IMR-90 (cell line): ENCODE results near the gene CALD1. TPM values are rescaled to one million over a fixed set of nuclear protein-coding genes. Genes with fewer than 3 reads are reported as not detected.

ENCODE experiments used
- ATAC-seq: fragments of 200-7000 bp; cut with Tn5 transposase; 2 replicates; pipeline ENCODE4 v1.9.1; 2020; ENCODE audit warnings: low read depth, mild to moderate bottlenecking, moderate library complexity
- BruUV-seq: library from RNA; stranded (reverse); fragments of 400-500 nt; replicated peaks from 2 replicates; lab custom pipeline; 2021; lab: Mats Ljungman, UMichigan
- CTCF ChIA-PET: fragments of 300-600 bp; formaldehyde crosslinking; extraction: SDS; loops from one replicate; lab custom pipeline; 2021; ENCODE audit warnings: antibody characterized with exemption; lab: Yijun Ruan, JAX
- POLR2A ChIA-PET: fragments of 300-600 bp; sonication (Branson Sonifier 250); formaldehyde crosslinking; loops from one replicate; lab custom pipeline; 2022; ENCODE audit warnings: antibody characterized with exemption; ENCODE audit not compliant: unreplicated experiment; lab: Charles Lee
- DNase-seq: peaks from one replicate; pipeline ENCODE4 v3.0.0; 2013
- H2AFZ ChIP-seq: replicated peaks from 2 replicates; pipeline ENCODE3; 2013; ENCODE audit warnings: low read length, mild to moderate bottlenecking; ENCODE audit not compliant: poor library complexity
- H2AK5ac ChIP-seq: 2 replicates; pipeline ENCODE4 v1.6.1; 2013; ENCODE audit warnings: low read depth, low read length, inconsistent platforms
- H2AK9ac ChIP-seq: replicated peaks from 2 replicates; pipeline ENCODE3; 2013; ENCODE audit warnings: mild to moderate bottlenecking, low read depth, low read length, moderate library complexity; ENCODE audit not compliant: poor library complexity
- H2BK120ac ChIP-seq: 2 replicates; pipeline ENCODE4 v1.6.1; 2013; ENCODE audit warnings: low read depth, low read length, inconsistent platforms
- H2BK15ac ChIP-seq: 3 replicates; pipeline ENCODE4 v1.6.1; 2013; ENCODE audit warnings: low read depth, low read length, inconsistent platforms
- H2BK20ac ChIP-seq: 2 replicates; pipeline ENCODE4 v1.6.1; 2013; ENCODE audit warnings: low read depth, mild to moderate bottlenecking, inconsistent platforms, low read length, moderate library complexity
- H2BK5ac ChIP-seq: 2 replicates; pipeline ENCODE4 v1.6.1; 2013; ENCODE audit warnings: mild to moderate bottlenecking, low read depth, low read length, inconsistent platforms; ENCODE audit not compliant: poor library complexity, severe bottlenecking
- H3K14ac ChIP-seq: replicated peaks from 2 replicates; pipeline ENCODE4 v1.6.1; 2013; ENCODE audit warnings: low read depth, low read length, inconsistent platforms
- H3K18ac ChIP-seq: 2 replicates; pipeline ENCODE4 v1.6.1; 2013; ENCODE audit warnings: low read depth, low read length, control low read depth
- H3K23ac ChIP-seq: 2 replicates; pipeline ENCODE4 v1.6.1; 2013; ENCODE audit warnings: low read depth, low read length, inconsistent platforms
- H3K27ac ChIP-seq: 2 replicates; pipeline ENCODE4 v1.5.1; 2013; ENCODE audit warnings: mild to moderate bottlenecking, control low read depth, low read length; ENCODE audit not compliant: insufficient read depth
- H3K27me3 ChIP-seq: 2 replicates; pipeline ENCODE4 v1.6.1; 2013; ENCODE audit warnings: low read length; ENCODE audit not compliant: control insufficient read depth, insufficient read depth
- H3K36me3 ChIP-seq: 2 replicates; pipeline ENCODE4 v1.6.1; 2013; ENCODE audit warnings: low read length, mixed read lengths; ENCODE audit not compliant: control insufficient read depth, insufficient read depth
- H3K4ac ChIP-seq: 2 replicates; pipeline ENCODE4 v1.6.1; 2013; ENCODE audit warnings: low read depth, low read length, inconsistent platforms
- H3K4me1 ChIP-seq: 2 replicates; pipeline ENCODE4 v1.6.1; 2013; ENCODE audit warnings: low read length, mixed read lengths; ENCODE audit not compliant: control insufficient read depth, insufficient read depth
- H3K4me2 ChIP-seq: 2 replicates; pipeline ENCODE4 v1.6.1; 2013; ENCODE audit warnings: low read depth, mild to moderate bottlenecking, control low read depth, low read length, moderate library complexity
- H3K4me3 ChIP-seq: 2 replicates; pipeline ENCODE4 v1.5.1; 2013; ENCODE audit warnings: low read depth, mild to moderate bottlenecking, control low read depth, low read length, moderate library complexity; ENCODE audit not compliant: insufficient read depth
- H3K56ac ChIP-seq: 2 replicates; pipeline ENCODE4 v1.6.1; 2013; ENCODE audit warnings: low read length, inconsistent platforms; ENCODE audit not compliant: insufficient read depth; ENCODE audit errors: extremely low read depth
- H3K79me1 ChIP-seq, 2 experiments: 2 replicates each; pipeline ENCODE4 v1.6.1; 2013; ENCODE audit warnings: low read length in 2 of 2, inconsistent platforms in 1 of 2, low read depth in 1 of 2
- H3K9ac ChIP-seq: 2 replicates; pipeline ENCODE4 v1.6.1; 2013; ENCODE audit warnings: low read depth, low read length, control low read depth
- H3K9me1 ChIP-seq: 2 replicates; pipeline ENCODE4 v1.6.1; 2013; ENCODE audit warnings: low read length, inconsistent platforms; ENCODE audit not compliant: insufficient read depth
- H3K9me3 ChIP-seq: 2 replicates; pipeline ENCODE4 v1.6.1; 2013; ENCODE audit warnings: low read length; ENCODE audit not compliant: control insufficient read depth, insufficient read depth
- H4K20me1 ChIP-seq: 2 replicates; pipeline ENCODE4 v1.6.1; 2013; ENCODE audit warnings: low read length, inconsistent platforms; ENCODE audit not compliant: insufficient read depth
- H4K5ac ChIP-seq: 2 replicates; pipeline ENCODE4 v1.6.1; 2013; ENCODE audit warnings: mild to moderate bottlenecking, low read depth, low read length, control low read depth
- H4K8ac ChIP-seq, 2 experiments: 2 replicates each; pipeline ENCODE4 v1.6.1; 2013; ENCODE audit warnings: low read depth in 2 of 2, low read length in 2 of 2, control low read depth in 1 of 2, inconsistent platforms in 1 of 2
- H4K91ac ChIP-seq: 2 replicates; pipeline ENCODE4 v1.6.1; 2013; ENCODE audit warnings: low read depth, low read length, inconsistent platforms; ENCODE audit not compliant: insufficient read depth
- BHLHE40 ChIP-seq: fragments of 150-350 bp; IDR thresholded peaks from 2 replicates; pipeline ENCODE4 v1.6.1; 2016; ENCODE audit warnings: mild to moderate bottlenecking, low read depth, low read length
- CEBPB ChIP-seq: IDR thresholded peaks from 2 replicates; pipeline ENCODE4 v1.6.1; 2012; ENCODE audit warnings: low read depth, low read length, improper control_type of control experiment
- CHD1 ChIP-seq: IDR thresholded peaks from 2 replicates; pipeline ENCODE4 v1.6.1; 2012; ENCODE audit warnings: low read depth, low read length, improper control_type of control experiment
- CTCF ChIP-seq: conservative IDR thresholded peaks from 2 replicates; pipeline ENCODE4 v1.5.1; 2012; ENCODE audit warnings: mild to moderate bottlenecking, low read depth, low read length, improper control_type of control experiment
- ELK1 ChIP-seq: fragments of 150-350 bp; IDR thresholded peaks from 2 replicates; pipeline ENCODE4 v1.6.1; 2016; ENCODE audit warnings: low read depth, mild to moderate bottlenecking, low read length, moderate library complexity, borderline replicate concordance
- FOS ChIP-seq: fragments of 150-350 bp; IDR thresholded peaks from 2 replicates; pipeline ENCODE4 v1.6.1; 2016; ENCODE audit warnings: low read depth, low read length
- MAFK ChIP-seq: IDR thresholded peaks from 2 replicates; pipeline ENCODE4 v1.6.1; 2012; ENCODE audit warnings: low read depth, low read length, improper control_type of control experiment
- MAZ ChIP-seq: IDR thresholded peaks from 2 replicates; pipeline ENCODE4 v1.6.1; 2012; ENCODE audit warnings: low read depth, mild to moderate bottlenecking, low read length, improper control_type of control experiment, moderate library complexity, borderline replicate concordance
- MXI1 ChIP-seq: IDR thresholded peaks from 2 replicates; pipeline ENCODE4 v1.6.1; 2012; ENCODE audit warnings: low read depth, mild to moderate bottlenecking, low read length, moderate library complexity, borderline replicate concordance
- NFE2L2 ChIP-seq: fragments of 150-350 bp; IDR thresholded peaks from 2 replicates; pipeline ENCODE4 v1.6.1; 2016; ENCODE audit warnings: low read depth, mild to moderate bottlenecking, low read length
- POLR2A ChIP-seq: IDR thresholded peaks from 2 replicates; pipeline ENCODE4 v1.6.1; 2012; ENCODE audit warnings: mild to moderate bottlenecking, low read depth, low read length
- RAD21 ChIP-seq: IDR thresholded peaks from 2 replicates; pipeline ENCODE4 v1.6.1; 2012; ENCODE audit warnings: low read length, improper control_type of control experiment
- RCOR1 ChIP-seq: IDR thresholded peaks from 2 replicates; pipeline ENCODE4 v1.6.1; 2012; ENCODE audit warnings: mild to moderate bottlenecking, low read length, improper control_type of control experiment; ENCODE audit not compliant: insufficient replicate concordance
- RFX5 ChIP-seq: IDR thresholded peaks from 2 replicates; pipeline ENCODE4 v1.8.0; 2012; ENCODE audit warnings: low read depth, mild to moderate bottlenecking, low read length, moderate library complexity
- SMC3 ChIP-seq: fragments of 150-350 bp; IDR thresholded peaks from 2 replicates; pipeline ENCODE4 v1.6.1; 2016; ENCODE audit warnings: low read depth, mild to moderate bottlenecking, antibody characterized with exemption, low read length, moderate library complexity
- USF2 ChIP-seq: fragments of 150-350 bp; IDR thresholded peaks from 2 replicates; pipeline ENCODE4 v1.6.1; 2017; ENCODE audit warnings: mild to moderate bottlenecking, antibody characterized with exemption, low read length, low read depth
- WGBS, 2 experiments: methylation state at CpG; one replicate each; pipeline versions ENCODE4 v1.1.5 to v1.1.7; 2013; ENCODE audit warnings: missing lambda C conversion rate in 2 of 2; ENCODE audit not compliant: insufficient read length in 1 of 2; ENCODE audit errors: extremely low coverage in 2 of 2; 5-methylcytosine and 5-hydroxymethylcytosine counted together
- dilution Hi-C: fragments of 300-500 bp; cut with HindIII; formaldehyde crosslinking; loops from one replicate; pipeline ENCODE4 v1.14.3; 2018; ENCODE audit warnings: low sequenced_read_pairs; ENCODE audit not compliant: unreplicated experiment
- in situ Hi-C: fragments of 300-500 bp; cut with MboI; formaldehyde crosslinking; loops from 3 replicates; pipeline ENCODE4 v1.14.3; 2019; ENCODE audit warnings: low sequenced_read_pairs, inconsistent platforms, mixed read lengths
- intact Hi-C: fragments of 100-400 bp; cut with micrococcal nuclease; formaldehyde crosslinking; loops from 2 replicates; pipeline ENCODE4 v1.10.0; 2022
- polyA plus RNA-seq, 3 experiments: library from polyadenylated mRNA; depleted of rRNA; stranded (reverse); fragments of >200 nt; gene quantifications; 2 replicates each; pipeline ENCODE4 v1.2.3, GENCODE V29; 2012; ENCODE audit warnings: low replicate concordance in 1 of 3
- total RNA-seq: library from RNA; depleted of rRNA; stranded (reverse); fragments of >200 nt; gene quantifications from 2 replicates; pipeline ENCODE4 v1.2.3, GENCODE V29; 2012

Gene CALD1
- total and polyA plus RNA-seq, 2 of the 4 experiments (the other 2 are of a cell fraction) = 375 to 487 TPM

GRCh38 chr7:134854816-134855215 is 75.4 kb downstream of the CALD1 start:
- Histone ChIP-seq H2AK5ac (no peak overlapping the region), H4K5ac (peak overlapping the region; percentile 50), H2BK120ac (peak overlapping the region; percentile 35), H3K18ac (peak overlapping the region; percentile 55), H3K27me3 (no peaks in the 10 kb centered on the region), H2AK9ac (no peak overlapping the region), H3K4me2 (peak overlapping the region; percentile 66; the same call in 1 of the 2 replicates), H3K9me3 (no peaks in the 10 kb centered on the region), H2BK20ac (no peak overlapping the region; the same call in 1 of the 2 replicates), H3K27ac (peak overlapping the region; percentile 36; the same call in 1 of the 2 replicates), H3K9me1 (peaks cover 40% of the 10 kb centered on the region), H3K9ac (no peak overlapping the region), H2BK15ac (0 out of 3 replicates have a peak overlapping the region, but pooled peaks have one; percentile 18), H2AFZ (no peak overlapping the region), H3K23ac (peak overlapping the region; percentile 79; the same call in 1 of the 2 replicates), H3K14ac (peak overlapping the region; percentile 88), H2BK5ac (peak overlapping the region; percentile 65), H4K20me1 (peaks cover 88% of the 10 kb centered on the region), H4K8ac (peak overlapping the region in 1 of 2 experiments; percentile 55; a peak in 1 of 4 replicates), H3K4me1 (peaks cover 31% of the 10 kb centered on the region), H3K4me3 (no peak overlapping the region), H3K56ac (no peak overlapping the region), H4K91ac (0 out of 2 replicates have a peak overlapping the region, but pooled peaks have one; percentile 26), H3K79me1 (peaks cover 33 to 81% of the 10 kb centered on the region in 2 experiments), H3K36me3 (peaks cover 6% of the 10 kb centered on the region; the same call in 1 of the 2 replicates), H3K4ac (peak overlapping the region; percentile 38)
- dilution Hi-C loops (no loop called here), in situ Hi-C loops (no loop called here), intact Hi-C loops (no loop called here)
- TF ChIP-seq ELK1 (no peak), CTCF (no peak), MAZ (no peak), FOS (no peak), MXI1 (no peak), RFX5 (no peak), CHD1 (no peak), USF2 (no peak), CEBPB (no peak), POLR2A (no peak), BHLHE40 (no peak), RAD21 (no peak), NFE2L2 (no peak), SMC3 (no peak), MAFK (no peak), RCOR1 (no peak)
- peak; percentile 56 for DNase-seq
- WGBS, 2 experiments = 50% methylated on average over 1 of the region's 3 CpGs; no CpG with 5 or more reads in 1 of the 2 experiments
- BruUV-seq = no TSS peak
- ChIA-PET POLR2A (no interaction called here), CTCF (no interaction called here)
- ATAC-seq = peak; percentile 9
